ENCODE measurements around the gene PLEKHM3.

DNA sequence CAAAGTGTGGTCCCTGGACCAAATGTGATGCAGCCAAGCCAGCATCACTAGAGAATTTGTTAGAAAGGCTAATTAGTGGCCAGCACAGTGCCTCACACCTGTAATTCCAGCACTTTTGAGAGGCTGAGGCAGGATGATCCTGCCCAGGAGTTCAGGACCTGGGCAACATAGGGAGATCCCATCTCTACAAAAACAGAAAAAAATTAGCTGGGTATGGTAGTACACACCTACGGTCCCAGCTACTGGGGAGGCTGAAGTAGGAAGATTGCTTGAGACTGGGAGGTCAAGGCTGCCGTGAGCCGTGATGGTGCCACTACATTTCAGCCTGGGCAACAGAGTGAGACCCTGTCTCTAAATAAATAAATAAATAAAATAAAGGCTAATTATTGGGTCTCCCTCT is 185.8 kb downstream of the PLEKHM3 start:
- TF ChIP-seq, protein P1, sequence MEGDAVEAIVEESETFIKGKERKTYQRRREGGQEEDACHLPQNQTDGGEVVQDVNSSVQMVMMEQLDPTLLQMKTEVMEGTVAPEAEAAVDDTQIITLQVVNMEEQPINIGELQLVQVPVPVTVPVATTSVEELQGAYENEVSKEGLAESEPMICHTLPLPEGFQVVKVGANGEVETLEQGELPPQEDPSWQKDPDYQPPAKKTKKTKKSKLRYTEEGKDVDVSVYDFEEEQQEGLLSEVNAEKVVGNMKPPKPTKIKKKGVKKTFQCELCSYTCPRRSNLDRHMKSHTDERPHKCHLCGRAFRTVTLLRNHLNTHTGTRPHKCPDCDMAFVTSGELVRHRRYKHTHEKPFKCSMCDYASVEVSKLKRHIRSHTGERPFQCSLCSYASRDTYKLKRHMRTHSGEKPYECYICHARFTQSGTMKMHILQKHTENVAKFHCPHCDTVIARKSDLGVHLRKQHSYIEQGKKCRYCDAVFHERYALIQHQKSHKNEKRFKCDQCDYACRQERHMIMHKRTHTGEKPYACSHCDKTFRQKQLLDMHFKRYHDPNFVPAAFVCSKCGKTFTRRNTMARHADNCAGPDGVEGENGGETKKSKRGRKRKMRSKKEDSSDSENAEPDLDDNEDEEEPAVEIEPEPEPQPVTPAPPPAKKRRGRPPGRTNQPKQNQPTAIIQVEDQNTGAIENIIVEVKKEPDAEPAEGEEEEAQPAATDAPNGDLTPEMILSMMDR (tag by site-specific recombination; IDR thresholded peaks at IDR 0.05) = no peak
- TF ChIP-seq ZNF335 (tag by site-specific recombination; conservative IDR thresholded peaks at IDR 0.05) = no peak
- no peak for TF ChIP-seq ZNF629 (tag by site-specific recombination; IDR thresholded peaks at IDR 0.05)
- TF ChIP-seq ZEB2 (tag by site-specific recombination; IDR thresholded peaks at IDR 0.05) = no peak
- TF ChIP-seq ZNF423 (tag by site-specific recombination; IDR thresholded peaks at IDR 0.05) = no peak
- no peak for TF ChIP-seq ZNF341 (tag by site-specific recombination; IDR thresholded peaks at IDR 0.05; ENCODE audit: low read depth)
- TF ChIP-seq ZBTB21 (tag by site-specific recombination; IDR thresholded peaks at IDR 0.05) = no peak
- no peak for TF ChIP-seq TCF7L2 (IDR thresholded peaks at IDR 0.05; ENCODE audit: borderline replicate concordance, low read depth, low read length)
- TF ChIP-seq ZFP41 (tag by site-specific recombination; IDR thresholded peaks at IDR 0.05; ENCODE audit: borderline replicate concordance) = no peak
- no peak for TF ChIP-seq SETDB1 (IDR thresholded peaks at IDR 0.05; ENCODE audit: insufficient read length, low read length)
- TF ChIP-seq ZNF121 (tag by site-specific recombination; IDR thresholded peaks at IDR 0.05) = peak; percentile 72; the same call in 1 of the 2 replicates
- TF ChIP-seq, protein P2, sequence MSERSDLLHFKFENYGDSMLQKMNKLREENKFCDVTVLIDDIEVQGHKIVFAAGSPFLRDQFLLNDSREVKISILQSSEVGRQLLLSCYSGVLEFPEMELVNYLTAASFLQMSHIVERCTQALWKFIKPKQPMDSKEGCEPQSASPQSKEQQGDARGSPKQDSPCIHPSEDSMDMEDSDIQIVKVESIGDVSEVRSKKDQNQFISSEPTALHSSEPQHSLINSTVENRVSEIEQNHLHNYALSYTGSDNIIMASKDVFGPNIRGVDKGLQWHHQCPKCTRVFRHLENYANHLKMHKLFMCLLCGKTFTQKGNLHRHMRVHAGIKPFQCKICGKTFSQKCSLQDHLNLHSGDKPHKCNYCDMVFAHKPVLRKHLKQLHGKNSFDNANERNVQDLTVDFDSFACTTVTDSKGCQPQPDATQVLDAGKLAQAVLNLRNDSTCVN (tag by site-specific recombination; optimal IDR thresholded peaks at IDR 0.05) = no peak
- TF ChIP-seq ZFHX2 (tag by site-specific recombination; conservative IDR thresholded peaks at IDR 0.05) = no peak
